Uterus (tissue), 4 donors: ENCODE results near the gene HOXA3. TPM values are rescaled to one million over a fixed set of nuclear protein-coding genes. Genes with fewer than 3 reads are reported as not detected.

Source experiments
- DNase-seq, 2 donors: peaks; one replicate each; pipeline ENCODE4 v3.0.0-alpha.2; 2019 to 2020
- H3K27ac ChIP-seq, 2 donors: fragments of 200-600 bp; sonication (generic); 1 replicate in 1 of 2; 2 replicates in 1 of 2; pipeline ENCODE4 v1.5.1; 2016 to 2018
- H3K27me3 ChIP-seq, 2 donors: fragments of 200-600 bp; sonication (generic); one replicate each; pipeline ENCODE4 v1.5.1; 2018 to 2019; ENCODE audit warnings: control low read depth in 1 of 2
- H3K36me3 ChIP-seq, 2 donors: fragments of 200-600 bp; sonication (generic); one replicate each; pipeline ENCODE4 v1.5.1; 2019; ENCODE audit warnings: control low read depth in 1 of 2
- H3K4me1 ChIP-seq, 2 donors: fragments of 200-600 bp; sonication (generic); one replicate each; pipeline ENCODE4 v1.5.1; 2018 to 2019; ENCODE audit warnings: control low read depth in 1 of 2
- H3K4me3 ChIP-seq, 2 donors: fragments of 200-600 bp; sonication (generic); 1 replicate in 1 of 2; 2 replicates in 1 of 2; pipeline ENCODE4 v1.5.1; 2018 to 2019; ENCODE audit warnings: mild to moderate bottlenecking in 1 of 2
- H3K9me3 ChIP-seq, 2 donors: fragments of 200-600 bp; sonication (generic); one replicate each; pipeline ENCODE4 v1.5.1; 2019; ENCODE audit warnings: control low read depth in 1 of 2
- POLR2A ChIP-seq, 2 donors: fragments of 450-650 bp; IDR thresholded peaks; one replicate each; pipeline ENCODE4 v1.6.1; 2016; ENCODE audit warnings: antibody characterized with exemption in 2 of 2, mild to moderate bottlenecking in 1 of 2, moderate library complexity in 1 of 2
- intact Hi-C: fragments of 100-400 bp; cut with DNase I; formaldehyde crosslinking; loops from one replicate; pipeline ENCODE4 v1.15.1; 2023; ENCODE audit warnings: low total_unique reads
- total RNA-seq, 4 donors: library from RNA; depleted of rRNA in 3 of 4; stranded (reverse); fragments of >200 nt in 3 of 4; gene quantifications; one replicate each; pipeline versions ENCODE4 v1.1.0 to v1.2.4, GENCODE V29; 2014 to 2023
- TF ChIP-seq, protein P1 (sequence below), 4 experiments: fragments of 200-600 bp in 2 of 4; fragments of 450-650 bp in 2 of 4; sonication (generic) in 2 of 4; IDR thresholded peaks; one replicate each; pipeline ENCODE4 v1.5.1; 2016 to 2019; ENCODE audit warnings: antibody characterized with exemption in 4 of 4, mild to moderate bottlenecking in 2 of 4, moderate library complexity in 1 of 4
- donor health status: DM: yes; HTN: yes; CAD: no.

HOXA3 gene
- total RNA-seq, 4 donors from 2014 or later = 1.0 to 34.5 (median 19.0) TPM

DNA sequence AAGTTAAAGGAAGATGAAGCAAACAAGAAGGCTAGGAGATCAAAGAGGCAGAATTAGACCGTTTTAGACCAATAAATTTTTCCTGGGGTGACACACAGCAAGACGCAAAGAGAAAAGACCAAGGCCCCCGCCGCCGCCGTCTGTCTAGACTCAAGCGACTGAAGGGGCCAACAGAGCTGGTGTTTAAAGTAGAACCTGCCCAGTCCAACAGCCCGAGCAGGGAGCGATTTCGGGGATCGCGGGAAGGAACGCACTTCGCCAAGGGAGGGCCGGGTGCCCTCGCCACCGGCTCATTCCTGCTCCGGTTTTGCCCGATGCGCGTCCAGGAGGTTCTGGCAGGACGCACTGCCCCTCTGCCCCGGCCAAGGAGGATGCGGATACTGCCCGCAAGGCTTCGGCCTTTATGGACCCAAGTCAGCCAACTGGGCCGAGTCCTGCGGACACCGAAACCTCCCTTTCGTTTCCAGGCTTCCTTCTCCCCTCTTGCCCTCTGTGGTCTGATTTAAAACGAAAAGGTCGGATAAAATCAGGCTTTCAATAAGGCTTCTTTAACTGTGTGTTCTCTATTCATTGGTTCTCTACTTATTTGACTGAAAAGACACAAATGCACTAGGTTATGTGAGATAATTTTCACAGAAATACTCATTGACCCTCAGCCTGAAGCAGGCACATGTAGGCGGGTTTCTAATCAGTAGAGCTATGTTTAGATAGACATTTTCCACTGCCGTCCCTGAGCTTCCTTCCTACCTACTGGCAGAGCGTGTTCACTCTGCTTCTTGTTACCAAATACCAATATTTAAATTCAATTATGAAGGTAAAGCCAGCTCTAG, 6.3 kb upstream of the HOXA3 start:
- TF ChIP-seq POLR2A (IDR thresholded peaks at IDR 0.05) = no peak
- TF ChIP-seq, protein P1, sequence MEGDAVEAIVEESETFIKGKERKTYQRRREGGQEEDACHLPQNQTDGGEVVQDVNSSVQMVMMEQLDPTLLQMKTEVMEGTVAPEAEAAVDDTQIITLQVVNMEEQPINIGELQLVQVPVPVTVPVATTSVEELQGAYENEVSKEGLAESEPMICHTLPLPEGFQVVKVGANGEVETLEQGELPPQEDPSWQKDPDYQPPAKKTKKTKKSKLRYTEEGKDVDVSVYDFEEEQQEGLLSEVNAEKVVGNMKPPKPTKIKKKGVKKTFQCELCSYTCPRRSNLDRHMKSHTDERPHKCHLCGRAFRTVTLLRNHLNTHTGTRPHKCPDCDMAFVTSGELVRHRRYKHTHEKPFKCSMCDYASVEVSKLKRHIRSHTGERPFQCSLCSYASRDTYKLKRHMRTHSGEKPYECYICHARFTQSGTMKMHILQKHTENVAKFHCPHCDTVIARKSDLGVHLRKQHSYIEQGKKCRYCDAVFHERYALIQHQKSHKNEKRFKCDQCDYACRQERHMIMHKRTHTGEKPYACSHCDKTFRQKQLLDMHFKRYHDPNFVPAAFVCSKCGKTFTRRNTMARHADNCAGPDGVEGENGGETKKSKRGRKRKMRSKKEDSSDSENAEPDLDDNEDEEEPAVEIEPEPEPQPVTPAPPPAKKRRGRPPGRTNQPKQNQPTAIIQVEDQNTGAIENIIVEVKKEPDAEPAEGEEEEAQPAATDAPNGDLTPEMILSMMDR (IDR thresholded peaks at IDR 0.05) = no peak
- H3K9me3 ChIP-seq = no peaks in the 10 kb centered on the region
- no peak overlapping the region for H3K4me3 ChIP-seq
- intact Hi-C loops = no loop called here
- H3K27ac ChIP-seq = no peak overlapping the region
- peak; percentile 16 to 22 for DNase-seq
- H3K4me1 ChIP-seq = peaks cover 0 to 4% of the 10 kb centered on the region in 2 donors
- H3K36me3 ChIP-seq = no peaks in the 10 kb centered on the region
- H3K27me3 ChIP-seq = no peaks in the 10 kb centered on the region

DNA sequence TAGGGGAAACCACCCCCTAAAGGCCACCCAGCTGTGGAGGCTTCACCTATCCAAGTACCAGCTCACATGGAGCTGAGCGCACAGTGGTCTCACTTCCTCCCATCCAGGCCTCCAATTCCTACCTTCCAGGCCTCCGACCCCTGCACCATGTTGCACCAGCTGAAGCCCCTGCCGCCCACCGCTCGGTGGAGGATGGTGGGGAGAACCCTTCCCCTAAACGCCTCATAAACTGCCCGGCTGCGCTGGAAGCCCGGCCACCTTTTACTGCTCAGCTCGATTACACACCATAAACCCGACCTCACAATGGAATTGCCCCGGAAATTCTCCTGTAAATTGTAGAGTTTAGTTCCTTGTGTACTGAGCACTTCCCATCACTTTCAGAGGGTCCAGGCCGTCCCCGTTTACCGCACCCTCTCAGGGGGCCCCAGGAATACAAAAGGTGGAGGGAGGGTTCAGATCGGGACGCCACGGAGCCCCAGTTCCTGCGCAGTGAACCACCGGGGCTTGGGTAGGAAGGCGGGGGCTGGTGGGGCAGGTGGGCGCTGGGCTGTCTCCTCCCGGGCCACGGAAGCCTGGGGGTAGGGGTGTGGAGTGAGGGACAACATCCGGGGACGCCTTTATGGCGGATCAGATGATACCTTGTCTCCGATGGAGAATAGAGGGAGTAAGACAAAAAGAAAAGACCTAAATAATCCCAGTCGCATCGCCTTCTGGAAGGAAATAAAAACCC, 5.5 kb upstream of the HOXA3 start:
- TF ChIP-seq POLR2A (IDR thresholded peaks at IDR 0.05) = no peak
- TF ChIP-seq, protein P1 (IDR thresholded peaks at IDR 0.05) = no peak
- H3K27ac ChIP-seq = peak overlapping the region in 1 of 2 donors; percentile 93
- no peaks in the 10 kb centered on the region for H3K27me3 ChIP-seq
- peaks cover 0 to 4% of the 10 kb centered on the region in 2 donors for H3K4me1 ChIP-seq
- no peaks in the 10 kb centered on the region for H3K36me3 ChIP-seq
- H3K4me3 ChIP-seq = no peak overlapping the region
- intact Hi-C loops = no loop called here
- H3K9me3 ChIP-seq = no peaks in the 10 kb centered on the region
- DNase-seq = peak in 1 of 2 donors; percentile 14

DNA sequence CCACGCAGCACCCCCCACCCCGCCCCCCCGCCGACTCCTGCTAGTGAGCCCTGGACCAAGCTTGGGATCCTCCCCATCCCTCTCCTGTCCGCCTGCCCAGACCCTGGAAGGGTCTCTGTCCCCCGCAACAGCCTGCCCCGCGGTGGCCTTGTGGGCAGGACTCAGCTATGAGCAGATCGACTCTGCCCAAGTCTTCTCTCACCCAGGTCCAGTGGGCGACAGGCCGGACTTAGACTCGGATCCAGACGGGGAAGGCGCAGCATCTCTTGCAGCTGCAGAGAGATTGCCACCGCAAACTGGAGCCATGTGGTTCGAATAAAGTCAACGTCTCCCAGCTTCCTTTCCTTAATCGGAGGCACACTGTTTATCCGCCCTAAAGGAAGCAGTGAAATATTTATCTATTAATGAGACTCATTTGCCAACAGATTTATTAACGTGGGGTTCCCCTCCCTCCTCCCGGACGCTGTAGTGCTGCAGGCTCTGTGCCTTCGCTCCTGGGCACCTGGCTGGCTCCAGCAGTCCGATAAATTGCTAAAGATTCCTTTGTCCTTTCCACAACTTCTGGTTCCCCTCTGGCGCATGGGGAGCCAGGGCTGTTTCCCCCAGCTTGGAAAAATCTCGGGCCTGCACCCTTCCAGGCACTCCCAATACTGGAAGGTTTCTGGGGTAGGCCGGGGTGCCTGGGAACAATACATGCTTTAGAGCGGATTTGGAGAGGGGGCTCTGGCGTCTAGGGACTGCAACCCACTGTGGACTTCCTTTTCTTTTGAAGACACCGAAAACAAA, 4.7 kb upstream of the HOXA3 start:
- Histone ChIP-seq H3K36me3 (no peaks in the 10 kb centered on the region), H3K9me3 (no peaks in the 10 kb centered on the region), H3K27ac (peak overlapping the region; percentile 93 to 95), H3K4me1 (peaks cover 0 to 4% of the 10 kb centered on the region in 2 donors), H3K4me3 (peak overlapping the region; percentile 59 to 79), H3K27me3 (no peaks in the 10 kb centered on the region)
- DNase-seq = peak in 1 of 2 donors; percentile 49
- TF ChIP-seq, protein P1 (IDR thresholded peaks at IDR 0.05) = no peak
- no peak for TF ChIP-seq POLR2A (IDR thresholded peaks at IDR 0.05)
- intact Hi-C loops = no loop called here

DNA sequence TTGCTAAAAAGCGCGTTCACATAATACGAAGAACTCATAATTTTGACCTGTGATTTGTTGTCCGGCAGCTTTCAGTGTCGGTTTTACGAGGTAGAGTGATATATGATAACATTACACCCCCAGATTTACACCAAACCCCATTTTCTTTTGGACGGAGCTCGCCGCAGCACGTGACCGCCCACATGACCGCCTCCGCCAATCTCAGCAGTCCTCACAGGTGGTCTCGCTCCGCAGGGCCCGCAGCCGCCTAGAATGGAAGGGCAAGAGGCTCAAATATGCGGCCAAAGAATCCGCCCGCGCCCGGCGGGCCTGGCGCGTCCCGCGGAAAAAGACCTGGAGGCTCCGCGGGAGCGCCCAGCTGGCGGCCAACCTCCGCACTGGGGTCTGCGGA, 4.1 kb upstream of the HOXA3 start, which contains the start of gene HOXA7:
HOXA7 (minus strand) TSS at position 168 of the 391 bp plus-strand sequence; CDS start at position 38, 130 bp downstream.
- Histone ChIP-seq H3K4me3 (peak within 1 kb of the TSS; percentile 59 to 79), H3K27me3 (no peaks in the 10 kb centered on the region), H3K4me1 (peaks cover 0 to 4% of the 10 kb centered on the region in 2 donors), H3K36me3 (no peaks in the 10 kb centered on the region), H3K27ac (peak within 1 kb of the TSS; percentile 93 to 95), H3K9me3 (no peaks in the 10 kb centered on the region)
- intact Hi-C loops = no loop called here
- peak; percentile 88 to 91 for DNase-seq
- TF ChIP-seq, protein P1 (IDR thresholded peaks at IDR 0.05) = no peak
- TF ChIP-seq POLR2A (IDR thresholded peaks at IDR 0.05) = no peak
